Body of pancreas (tissue), 4 donors: ENCODE measurements around the gene RBMS3. TPM values are rescaled to one million over a fixed set of nuclear protein-coding genes. Genes with fewer than 3 reads are reported as not detected.
"Not testable (repeated sequence)": the region's sequence is repeated elsewhere in the genome, so short reads cannot be mapped to it uniquely, and the experiment has no call there.

Source experiments
- ATAC-seq: fragments of 150-250 bp; one replicate; pipeline ENCODE4 v1.9.1; 2016
- DNase-seq, 4 donors: peaks; one replicate each; pipeline ENCODE4 v3.0.0-alpha.2; 2019
- H3K27ac ChIP-seq, 4 donors: fragments of 200-600 bp; sonication (generic); 1 replicate in 3 of 4; 2 replicates in 1 of 4; pipeline versions ENCODE4 v1.5.1 to v1.6.1; 2016 to 2019; ENCODE audit warnings: mild to moderate bottlenecking in 1 of 4, mixed read lengths in 1 of 4, moderate library complexity in 1 of 4
- H3K27me3 ChIP-seq, 2 donors: fragments of 200-600 bp; sonication (generic); one replicate each; pipeline ENCODE4 v1.6.0; 2016; ENCODE audit warnings: mild to moderate bottlenecking in 1 of 2
- H3K36me3 ChIP-seq, 2 donors: fragments of 200-600 bp; sonication (generic); replicated peaks in 1 of 2; 2 replicates each; pipeline ENCODE4 v1.5.1; 2016; ENCODE audit warnings: low read depth in 2 of 2; ENCODE audit not compliant: insufficient read depth in 1 of 2
- H3K4me1 ChIP-seq: fragments of 200-600 bp; sonication (generic); one replicate; pipeline ENCODE4 v1.6.0; 2016
- H3K4me3 ChIP-seq, 2 donors: fragments of 200-600 bp; sonication (generic); 1 replicate in 1 of 2; 2 replicates in 1 of 2; pipeline ENCODE4 v1.5.1; 2016 to 2019
- H3K9me3 ChIP-seq, 3 donors: fragments of 200-600 bp; sonication (generic); 1 replicate in 2 of 3; 2 replicates in 1 of 3; pipeline ENCODE4 v1.5.1; 2016
- POLR2A ChIP-seq, 3 donors: fragments of 450-650 bp; IDR thresholded peaks; one replicate each; pipeline ENCODE4 v1.6.1; 2016; ENCODE audit warnings: antibody characterized with exemption in 3 of 3, mild to moderate bottlenecking in 2 of 3
- WGBS, 2 donors: methylation state at CpG; one replicate each; pipeline ENCODE4 v1.1.5; 2017; 5-methylcytosine and 5-hydroxymethylcytosine counted together
- intact Hi-C: fragments of 100-400 bp; cut with DNase I; formaldehyde crosslinking; loops from one replicate; pipeline ENCODE4 v1.15.1; 2023
- total RNA-seq, 2 donors: library from RNA; depleted of rRNA; stranded (reverse); fragments of >200 nt; gene quantifications; one replicate each; pipeline ENCODE4 v1.1.0, GENCODE V29; 2016
- TF ChIP-seq, protein P1 (sequence below), 7 experiments: fragments of 450-650 bp in 4 of 7; fragments of 200-600 bp in 3 of 7; sonication (generic) in 3 of 7; IDR thresholded peaks; one replicate each; pipeline ENCODE4 v1.5.1; 2016 to 2019; ENCODE audit warnings: antibody characterized with exemption in 7 of 7

RBMS3 gene
- total RNA-seq, 2 donors from 2014 or later: 17.4 to 29.7 TPM

DNA sequence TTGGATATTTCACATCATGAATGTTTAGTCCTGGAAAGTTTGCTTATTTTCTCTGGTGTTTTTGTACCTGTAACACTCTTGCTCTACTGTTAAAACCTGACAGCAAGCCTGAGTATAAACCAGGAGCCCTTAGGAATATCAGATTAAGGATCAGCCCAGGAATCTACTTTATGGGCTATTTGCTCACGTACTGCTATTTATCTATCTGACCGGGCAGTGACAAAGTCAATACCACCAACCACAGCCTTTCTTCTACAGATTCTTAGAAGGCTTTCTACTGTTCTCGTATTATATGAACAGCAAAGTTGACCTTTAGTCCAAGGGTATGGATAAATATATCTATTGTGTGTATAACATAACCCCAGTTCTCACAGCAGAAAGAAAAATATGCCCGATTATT lies 521.2 kb downstream of the RBMS3 start:
- Histone ChIP-seq H3K4me1 (no peaks in the 10 kb centered on the region), H3K36me3 (no peaks in the 10 kb centered on the region), H3K27ac (no peak overlapping the region), H3K27me3 (no peaks in the 10 kb centered on the region), H3K9me3 (no peaks in the 10 kb centered on the region), H3K4me3 (no peak overlapping the region)
- intact Hi-C loops: no loop called here
- DNase-seq (no peak), ATAC-seq (no peak)
- no peak for TF ChIP-seq POLR2A (IDR thresholded peaks at IDR 0.05)
- TF ChIP-seq, protein P1, sequence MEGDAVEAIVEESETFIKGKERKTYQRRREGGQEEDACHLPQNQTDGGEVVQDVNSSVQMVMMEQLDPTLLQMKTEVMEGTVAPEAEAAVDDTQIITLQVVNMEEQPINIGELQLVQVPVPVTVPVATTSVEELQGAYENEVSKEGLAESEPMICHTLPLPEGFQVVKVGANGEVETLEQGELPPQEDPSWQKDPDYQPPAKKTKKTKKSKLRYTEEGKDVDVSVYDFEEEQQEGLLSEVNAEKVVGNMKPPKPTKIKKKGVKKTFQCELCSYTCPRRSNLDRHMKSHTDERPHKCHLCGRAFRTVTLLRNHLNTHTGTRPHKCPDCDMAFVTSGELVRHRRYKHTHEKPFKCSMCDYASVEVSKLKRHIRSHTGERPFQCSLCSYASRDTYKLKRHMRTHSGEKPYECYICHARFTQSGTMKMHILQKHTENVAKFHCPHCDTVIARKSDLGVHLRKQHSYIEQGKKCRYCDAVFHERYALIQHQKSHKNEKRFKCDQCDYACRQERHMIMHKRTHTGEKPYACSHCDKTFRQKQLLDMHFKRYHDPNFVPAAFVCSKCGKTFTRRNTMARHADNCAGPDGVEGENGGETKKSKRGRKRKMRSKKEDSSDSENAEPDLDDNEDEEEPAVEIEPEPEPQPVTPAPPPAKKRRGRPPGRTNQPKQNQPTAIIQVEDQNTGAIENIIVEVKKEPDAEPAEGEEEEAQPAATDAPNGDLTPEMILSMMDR (IDR thresholded peaks at IDR 0.05): no peak
- 51 to 56% methylated on average over 4 of the region's 4 CpGs for WGBS, 2 donors

DNA sequence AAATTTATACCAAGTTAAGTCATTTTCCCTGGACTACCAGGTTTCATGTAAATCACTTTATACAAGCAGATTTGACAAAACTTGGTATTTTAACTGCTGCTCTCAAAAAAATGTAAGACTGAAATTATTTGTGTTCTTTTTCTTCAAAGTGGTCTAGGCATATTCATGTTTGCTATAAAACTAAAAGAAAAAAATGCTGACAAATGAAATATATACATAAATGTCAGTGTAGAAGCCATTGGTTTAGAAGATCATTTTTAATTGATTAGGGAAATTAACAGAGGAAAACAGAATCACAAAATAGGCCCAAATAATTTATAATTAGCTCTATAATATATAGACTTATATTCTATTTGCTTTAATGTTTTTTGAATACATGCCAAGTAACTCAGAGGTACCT lies 523.2 kb downstream of the RBMS3 start:
- DNase-seq: no peak
- no peaks in the 10 kb centered on the region for H3K36me3 ChIP-seq
- intact Hi-C loops: no loop called here
- no peak for ATAC-seq
- H3K4me3 ChIP-seq: no peak overlapping the region
- H3K27ac ChIP-seq: no peak overlapping the region
- no peaks in the 10 kb centered on the region for H3K4me1 ChIP-seq
- TF ChIP-seq, protein P1 (IDR thresholded peaks at IDR 0.05): no peak
- TF ChIP-seq POLR2A (IDR thresholded peaks at IDR 0.05): no peak
- no peaks in the 10 kb centered on the region for H3K27me3 ChIP-seq
- H3K9me3 ChIP-seq: no peaks in the 10 kb centered on the region

DNA sequence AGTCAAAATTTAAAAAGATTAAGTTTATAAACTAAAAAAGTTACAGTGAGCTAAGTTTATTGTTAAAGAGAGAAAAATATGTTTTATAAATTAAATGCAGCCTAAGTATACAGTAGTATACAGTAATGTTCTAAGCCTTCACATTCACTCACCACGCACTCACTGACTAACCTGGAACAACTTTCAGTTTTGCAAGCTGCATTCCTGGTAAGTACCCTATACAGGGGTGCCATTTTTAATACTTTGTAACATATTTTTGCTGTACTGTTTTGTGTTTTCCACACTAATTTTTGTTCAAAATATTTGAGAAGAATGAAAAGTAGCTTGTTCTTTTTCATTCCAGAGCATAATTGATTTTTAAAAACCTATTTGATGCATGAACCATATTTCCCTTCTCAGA lies 524.9 kb downstream of the RBMS3 start:
- no peak for DNase-seq
- Histone ChIP-seq H3K4me1 (no peaks in the 10 kb centered on the region), H3K27me3 (no peaks in the 10 kb centered on the region), H3K27ac (no peak overlapping the region), H3K36me3 (no peaks in the 10 kb centered on the region), H3K4me3 (no peak overlapping the region), H3K9me3 (no peaks in the 10 kb centered on the region)
- no peak for ATAC-seq
- 0 to 44% methylated on average over 1 of the region's 1 CpG for WGBS, 2 donors
- intact Hi-C loops: no loop called here
- TF ChIP-seq POLR2A (IDR thresholded peaks at IDR 0.05): no peak
- TF ChIP-seq, protein P1 (IDR thresholded peaks at IDR 0.05): no peak

DNA sequence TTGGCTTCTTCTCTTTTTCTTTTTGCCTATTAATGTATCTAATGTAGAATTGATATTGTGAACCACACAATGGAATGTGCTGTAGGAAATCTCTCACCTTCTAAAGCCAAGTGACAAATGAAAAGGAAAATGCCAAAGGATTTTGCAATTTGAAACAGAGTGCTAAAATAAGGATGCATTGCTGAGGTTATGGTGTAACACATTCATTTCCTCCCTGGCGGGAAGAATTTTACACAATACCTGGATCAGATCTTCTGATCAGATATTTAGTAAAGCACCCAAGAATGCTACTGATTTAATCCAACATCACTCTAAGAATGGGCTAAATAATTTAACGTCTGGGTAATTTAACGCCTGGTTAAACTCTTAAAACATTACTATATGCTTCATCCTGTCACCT lies 527.5 kb downstream of the RBMS3 start:
- H3K4me3 ChIP-seq, H3K4me1 ChIP-seq, intact Hi-C loops, H3K27ac ChIP-seq, H3K9me3 ChIP-seq, DNase-seq, H3K36me3 ChIP-seq, H3K27me3 ChIP-seq, ATAC-seq: not testable (repeated sequence)
- 71% methylated on average over 3 of the region's 3 CpGs for WGBS, 2 donors

DNA sequence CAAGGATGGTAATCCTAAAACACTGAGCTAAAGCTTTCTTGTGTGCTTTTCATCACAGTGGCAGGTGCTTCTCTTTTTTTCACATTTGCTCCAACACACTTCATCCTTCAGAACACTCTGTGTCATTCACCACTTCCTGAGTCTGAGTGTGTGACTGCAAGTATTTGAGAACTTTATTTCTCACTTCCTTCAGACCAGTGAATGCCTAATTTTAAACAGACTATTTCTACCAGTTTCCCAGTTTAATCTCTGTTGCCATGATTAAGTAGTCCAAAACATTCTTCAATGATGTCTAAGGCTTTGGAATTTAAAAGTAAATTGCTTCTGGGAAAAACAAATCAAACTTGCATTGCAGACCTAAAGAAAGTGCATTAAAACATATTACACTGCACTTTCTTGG lies 541.2 kb downstream of the RBMS3 start:
- no peak for DNase-seq
- intact Hi-C loops: no loop called here
- Histone ChIP-seq H3K9me3 (no peaks in the 10 kb centered on the region), H3K4me3 (no peak overlapping the region), H3K4me1 (no peaks in the 10 kb centered on the region), H3K27ac (no peak overlapping the region), H3K27me3 (no peaks in the 10 kb centered on the region), H3K36me3 (no peaks in the 10 kb centered on the region)
- ATAC-seq: no peak
- TF ChIP-seq POLR2A (IDR thresholded peaks at IDR 0.05): no peak
- TF ChIP-seq, protein P1 (IDR thresholded peaks at IDR 0.05): no peak
